Neural cell (in vitro differentiated cells): ENCODE results near the gene KCNJ10. TPM values are rescaled to one million over a fixed set of nuclear protein-coding genes. Genes with fewer than 3 reads are reported as not detected.

Experiments used
- H2AFZ ChIP-seq: fragments of 200-600, 300-800 bp; sonication (generic), shearing (Covaris generic); 2 replicates; pipeline ENCODE4 v1.6.0; 2014; ENCODE audit warnings: low read depth, mild to moderate bottlenecking, antibody characterized with exemption, low read length, moderate library complexity
- H3F3A ChIP-seq: fragments of 200-600 bp; shearing (Covaris generic); 2 replicates; pipeline ENCODE4 v1.6.1; 2016; ENCODE audit warnings: mild to moderate bottlenecking, moderate library complexity, mixed read lengths, antibody characterized with exemption, low read length; ENCODE audit not compliant: insufficient read depth, poor library complexity, severe bottlenecking
- H3K27ac ChIP-seq: fragments of 200-600, 300-800 bp; sonication (generic), shearing (Covaris generic); 2 replicates; pipeline ENCODE4 v1.5.1; 2014; ENCODE audit warnings: mild to moderate bottlenecking, low read length, moderate library complexity
- H3K27me3 ChIP-seq: fragments of 300-800, 200-600 bp; sonication (generic), shearing (Covaris generic); 2 replicates; pipeline ENCODE4 v1.6.0; 2014; ENCODE audit warnings: mild to moderate bottlenecking, low read depth, low read length, moderate library complexity; ENCODE audit not compliant: insufficient read depth
- H3K36me3 ChIP-seq: fragments of 300-800, 200-600 bp; sonication (generic), shearing (Covaris generic); 2 replicates; pipeline ENCODE4 v1.5.1; 2014; ENCODE audit warnings: mild to moderate bottlenecking, antibody characterized with exemption, low read length, moderate library complexity; ENCODE audit not compliant: insufficient read depth
- H3K4me2 ChIP-seq: fragments of 300-800, 200-600 bp; sonication (generic), shearing (Covaris generic); 2 replicates; pipeline ENCODE4 v1.6.0; 2014; ENCODE audit warnings: mild to moderate bottlenecking, low read length
- H3K4me3 ChIP-seq: fragments of 300-800, 200-600 bp; sonication (generic), shearing (Covaris generic); 2 replicates; pipeline ENCODE4 v1.5.1; 2014; ENCODE audit warnings: mild to moderate bottlenecking, low read length, moderate library complexity
- H3K79me2 ChIP-seq: fragments of 200-600 bp; shearing (Covaris generic); replicated peaks from 2 replicates; pipeline ENCODE4 v1.6.0; 2014; ENCODE audit warnings: mild to moderate bottlenecking, low read length, moderate library complexity; ENCODE audit not compliant: insufficient read depth
- H3K9ac ChIP-seq: fragments of 300-800, 200-600 bp; sonication (generic), shearing (Covaris generic); 2 replicates; pipeline ENCODE4 v1.6.1; 2016; ENCODE audit warnings: mild to moderate bottlenecking, low read length, mixed read lengths
- H3K9me2 ChIP-seq: fragments of 200-600 bp; shearing (Covaris generic); 2 replicates; pipeline ENCODE4 v1.6.1; 2016; ENCODE audit warnings: mild to moderate bottlenecking, low read length, mixed read lengths; ENCODE audit not compliant: insufficient read depth
- H3K9me3 ChIP-seq: fragments of 200-600, 300-800 bp; sonication (generic), shearing (Covaris generic); 2 replicates; pipeline ENCODE4 v1.6.1; 2016; ENCODE audit warnings: mild to moderate bottlenecking, mixed run types, low read length, moderate library complexity, mixed read lengths
- H4K20me1 ChIP-seq: fragments of 200-600 bp; shearing (Covaris generic); 2 replicates; pipeline ENCODE4 v1.6.1; 2016; ENCODE audit warnings: mild to moderate bottlenecking, mixed run types; ENCODE audit not compliant: insufficient read depth
- EP300 ChIP-seq: fragments of 450-650 bp; conservative IDR thresholded peaks from 2 replicates; pipeline ENCODE4 v1.6.1; 2014; ENCODE audit warnings: antibody characterized with exemption, mild to moderate bottlenecking, moderate library complexity; ENCODE audit not compliant: poor library complexity, severe bottlenecking
- EZH2 ChIP-seq: fragments of 200-600, 300-800 bp; shearing (Covaris generic), sonication (generic); IDR thresholded peaks from 2 replicates; pipeline ENCODE4 v1.6.1; 2014; ENCODE audit warnings: antibody characterized with exemption, low read length, borderline replicate concordance, mild to moderate bottlenecking; ENCODE audit not compliant: insufficient read depth, poor library complexity, severe bottlenecking
- MXI1 ChIP-seq: fragments of 450-650 bp; conservative IDR thresholded peaks from 2 replicates; pipeline ENCODE4 v1.6.1; 2014; ENCODE audit warnings: antibody characterized with exemption, mild to moderate bottlenecking; ENCODE audit not compliant: poor library complexity, severe bottlenecking
- POLR2AphosphoS5 ChIP-seq: IDR thresholded peaks from 2 replicates; pipeline ENCODE4 v1.6.1; 2012
- RAD21 ChIP-seq: fragments of 450-650 bp; conservative IDR thresholded peaks from 2 replicates; pipeline ENCODE4 v1.6.1; 2014; ENCODE audit warnings: antibody characterized with exemption, mild to moderate bottlenecking, moderate library complexity
- SMC3 ChIP-seq: fragments of 450-650 bp; conservative IDR thresholded peaks from 2 replicates; pipeline ENCODE4 v1.6.1; 2014; ENCODE audit warnings: antibody characterized with exemption, mild to moderate bottlenecking, moderate library complexity; ENCODE audit not compliant: poor library complexity
- TAF1 ChIP-seq: IDR thresholded peaks from 2 replicates; pipeline ENCODE4 v1.6.1; 2012; ENCODE audit warnings: low read depth
- polyA plus RNA-seq: library from polyadenylated mRNA; depleted of rRNA; stranded (reverse); fragments of >200 nt; gene quantifications from 2 replicates; pipeline ENCODE4 v1.2.3, GENCODE V29; 2014
- TF ChIP-seq, protein P1 (sequence below): fragments of 450-650 bp; IDR thresholded peaks from 2 replicates; pipeline ENCODE4 v1.5.1; 2014; ENCODE audit warnings: antibody characterized with exemption, mild to moderate bottlenecking, moderate library complexity; ENCODE audit not compliant: poor library complexity, severe bottlenecking
- TF ChIP-seq, protein P2 (sequence below): IDR thresholded peaks from 2 replicates; pipeline ENCODE4 v1.6.1; 2012; ENCODE audit warnings: borderline replicate concordance

KCNJ10 gene
- polyA plus RNA-seq, 1 donor from 2014 or later: not detected

DNA sequence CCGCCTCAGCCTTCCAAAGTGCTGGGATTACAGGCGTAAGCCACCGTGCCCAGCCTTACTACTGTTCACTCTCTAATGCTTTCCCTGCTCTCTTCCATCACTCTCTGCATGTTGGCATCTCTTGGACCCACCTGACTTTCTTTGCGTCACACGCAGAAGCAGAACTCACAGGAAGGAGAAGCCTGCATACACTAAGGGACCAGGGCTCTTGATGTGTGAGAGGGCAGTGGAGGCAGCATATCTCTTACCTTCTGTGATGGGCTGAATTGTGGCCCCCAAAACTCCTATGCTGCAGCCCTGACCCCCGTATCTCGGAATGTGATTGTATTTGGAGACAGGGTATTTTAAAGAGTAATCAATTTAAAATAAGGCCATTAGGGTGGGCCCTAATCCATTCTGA is 89.2 kb downstream of the KCNJ10 start:
- Histone ChIP-seq H3F3A (no peaks in the 10 kb centered on the region), H3K36me3 (no peaks in the 10 kb centered on the region), H3K79me2 (no peaks in the 10 kb centered on the region), H3K27ac (no peak overlapping the region), H3K4me2 (no peak overlapping the region), H3K27me3 (no peaks in the 10 kb centered on the region), H2AFZ (no peak overlapping the region), H3K9me2 (no peaks in the 10 kb centered on the region), H3K9ac (no peak overlapping the region), H3K4me3 (no peak overlapping the region), H3K9me3 (no peaks in the 10 kb centered on the region), H4K20me1 (no peaks in the 10 kb centered on the region)
- TF ChIP-seq RAD21 (no peak), TAF1 (no peak), EP300 (no peak), SMC3 (no peak), EZH2 (no peak), MXI1 (no peak)
- TF ChIP-seq, protein P1, sequence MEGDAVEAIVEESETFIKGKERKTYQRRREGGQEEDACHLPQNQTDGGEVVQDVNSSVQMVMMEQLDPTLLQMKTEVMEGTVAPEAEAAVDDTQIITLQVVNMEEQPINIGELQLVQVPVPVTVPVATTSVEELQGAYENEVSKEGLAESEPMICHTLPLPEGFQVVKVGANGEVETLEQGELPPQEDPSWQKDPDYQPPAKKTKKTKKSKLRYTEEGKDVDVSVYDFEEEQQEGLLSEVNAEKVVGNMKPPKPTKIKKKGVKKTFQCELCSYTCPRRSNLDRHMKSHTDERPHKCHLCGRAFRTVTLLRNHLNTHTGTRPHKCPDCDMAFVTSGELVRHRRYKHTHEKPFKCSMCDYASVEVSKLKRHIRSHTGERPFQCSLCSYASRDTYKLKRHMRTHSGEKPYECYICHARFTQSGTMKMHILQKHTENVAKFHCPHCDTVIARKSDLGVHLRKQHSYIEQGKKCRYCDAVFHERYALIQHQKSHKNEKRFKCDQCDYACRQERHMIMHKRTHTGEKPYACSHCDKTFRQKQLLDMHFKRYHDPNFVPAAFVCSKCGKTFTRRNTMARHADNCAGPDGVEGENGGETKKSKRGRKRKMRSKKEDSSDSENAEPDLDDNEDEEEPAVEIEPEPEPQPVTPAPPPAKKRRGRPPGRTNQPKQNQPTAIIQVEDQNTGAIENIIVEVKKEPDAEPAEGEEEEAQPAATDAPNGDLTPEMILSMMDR: no peak
- TF ChIP-seq, protein P2, sequence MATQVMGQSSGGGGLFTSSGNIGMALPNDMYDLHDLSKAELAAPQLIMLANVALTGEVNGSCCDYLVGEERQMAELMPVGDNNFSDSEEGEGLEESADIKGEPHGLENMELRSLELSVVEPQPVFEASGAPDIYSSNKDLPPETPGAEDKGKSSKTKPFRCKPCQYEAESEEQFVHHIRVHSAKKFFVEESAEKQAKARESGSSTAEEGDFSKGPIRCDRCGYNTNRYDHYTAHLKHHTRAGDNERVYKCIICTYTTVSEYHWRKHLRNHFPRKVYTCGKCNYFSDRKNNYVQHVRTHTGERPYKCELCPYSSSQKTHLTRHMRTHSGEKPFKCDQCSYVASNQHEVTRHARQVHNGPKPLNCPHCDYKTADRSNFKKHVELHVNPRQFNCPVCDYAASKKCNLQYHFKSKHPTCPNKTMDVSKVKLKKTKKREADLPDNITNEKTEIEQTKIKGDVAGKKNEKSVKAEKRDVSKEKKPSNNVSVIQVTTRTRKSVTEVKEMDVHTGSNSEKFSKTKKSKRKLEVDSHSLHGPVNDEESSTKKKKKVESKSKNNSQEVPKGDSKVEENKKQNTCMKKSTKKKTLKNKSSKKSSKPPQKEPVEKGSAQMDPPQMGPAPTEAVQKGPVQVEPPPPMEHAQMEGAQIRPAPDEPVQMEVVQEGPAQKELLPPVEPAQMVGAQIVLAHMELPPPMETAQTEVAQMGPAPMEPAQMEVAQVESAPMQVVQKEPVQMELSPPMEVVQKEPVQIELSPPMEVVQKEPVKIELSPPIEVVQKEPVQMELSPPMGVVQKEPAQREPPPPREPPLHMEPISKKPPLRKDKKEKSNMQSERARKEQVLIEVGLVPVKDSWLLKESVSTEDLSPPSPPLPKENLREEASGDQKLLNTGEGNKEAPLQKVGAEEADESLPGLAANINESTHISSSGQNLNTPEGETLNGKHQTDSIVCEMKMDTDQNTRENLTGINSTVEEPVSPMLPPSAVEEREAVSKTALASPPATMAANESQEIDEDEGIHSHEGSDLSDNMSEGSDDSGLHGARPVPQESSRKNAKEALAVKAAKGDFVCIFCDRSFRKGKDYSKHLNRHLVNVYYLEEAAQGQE: no peak

DNA sequence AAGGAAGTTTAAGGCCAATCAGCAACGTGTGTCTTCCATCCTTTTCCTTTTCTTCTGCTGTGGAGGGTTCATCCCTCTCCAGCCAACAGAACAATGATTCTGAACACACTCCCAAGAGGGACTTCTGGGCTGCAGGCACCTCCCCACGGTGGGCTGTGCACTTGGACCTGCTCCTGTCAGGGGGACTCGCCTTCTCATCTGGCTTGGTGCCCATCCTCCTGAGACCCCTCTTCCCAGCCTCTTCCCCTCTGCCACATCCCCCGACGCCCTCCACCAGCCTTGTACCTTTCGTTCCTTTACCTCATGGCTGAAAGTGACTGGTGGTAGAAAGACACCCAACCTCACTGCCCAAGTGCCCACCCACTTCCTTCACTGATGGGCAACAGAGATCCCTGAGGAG is 89.9 kb downstream of the KCNJ10 start:
- H3K4me2 ChIP-seq: no peak overlapping the region
- no peaks in the 10 kb centered on the region for H3K27me3 ChIP-seq
- no peak overlapping the region for H3K27ac ChIP-seq
- H2AFZ ChIP-seq: no peak overlapping the region
- H3K9ac ChIP-seq: no peak overlapping the region
- no peaks in the 10 kb centered on the region for H3K36me3 ChIP-seq
- no peaks in the 10 kb centered on the region for H3F3A ChIP-seq
- no peaks in the 10 kb centered on the region for H4K20me1 ChIP-seq
- no peaks in the 10 kb centered on the region for H3K9me3 ChIP-seq
- no peak overlapping the region for H3K4me3 ChIP-seq
- TF ChIP-seq MXI1: no peak
- TF ChIP-seq TAF1: no peak
- TF ChIP-seq EP300: no peak
- no peak for TF ChIP-seq SMC3
- TF ChIP-seq RAD21: no peak
- TF ChIP-seq EZH2: no peak
- TF ChIP-seq, protein P1: no peak
- TF ChIP-seq POLR2AphosphoS5: no peak
- no peaks in the 10 kb centered on the region for H3K9me2 ChIP-seq
- no peaks in the 10 kb centered on the region for H3K79me2 ChIP-seq
